Stomach (tissue), 9 donors: ENCODE data around the gene ERMP1. TPM values are rescaled to one million over a fixed set of nuclear protein-coding genes. Genes with fewer than 3 reads are reported as not detected.

Experiments
- DNase-seq, 2 donors: peaks; one replicate each; pipeline versions ENCODE4 v3.0.0 to v3.0.0-alpha.2; 2013 to 2019
- H3K27ac ChIP-seq, 5 donors: fragments of 200-600 bp in 4 of 5; sonication (generic) in 4 of 5; one replicate each; pipeline ENCODE4 v1.5.1; 2013 to 2019; ENCODE audit warnings: mild to moderate bottlenecking in 1 of 5, moderate library complexity in 1 of 5
- H3K27me3 ChIP-seq, 3 donors: fragments of 200-600 bp; sonication (generic); one replicate each; pipeline ENCODE4 v1.5.1; 2017 to 2019; ENCODE audit warnings: mixed run types in 1 of 3
- H3K36me3 ChIP-seq, 4 donors: fragments of 200-600 bp; sonication (generic); 1 replicate in 3 of 4; 2 replicates in 1 of 4; pipeline ENCODE4 v1.5.1; 2016 to 2019
- H3K4me1 ChIP-seq, 4 donors: fragments of 200-600 bp; sonication (generic); one replicate each; pipeline ENCODE4 v1.5.1; 2016 to 2019
- H3K4me3 ChIP-seq, 4 donors: fragments of 200-600 bp; sonication (generic) in 3 of 4; one replicate each; pipeline ENCODE4 v1.5.1; 2016 to 2019; ENCODE audit warnings: mild to moderate bottlenecking in 1 of 4
- H3K9me3 ChIP-seq, 4 donors: fragments of 200-600 bp; sonication (generic); one replicate each; pipeline ENCODE4 v1.5.1; 2016 to 2019
- EP300 ChIP-seq: sonication (generic); formaldehyde crosslinking; IDR thresholded peaks from one replicate; pipeline ENCODE4 v1.6.1; 2017; ENCODE audit warnings: antibody characterized with exemption
- POLR2A ChIP-seq, 4 donors: fragments of 450-650 bp; IDR thresholded peaks; one replicate each; pipeline ENCODE4 v1.6.1; 2016; ENCODE audit warnings: antibody characterized with exemption in 4 of 4, control low read depth in 2 of 4, mild to moderate bottlenecking in 1 of 4, moderate library complexity in 1 of 4
- POLR2AphosphoS5 ChIP-seq, 3 donors: sonication (generic); formaldehyde crosslinking; IDR thresholded peaks; one replicate each; pipeline ENCODE4 v1.6.1; 2016; ENCODE audit warnings: antibody characterized with exemption in 3 of 3
- WGBS, 5 donors: extraction: QIAGEN DNeasy Blood & Tissue Kit in 3 of 5; methylation state at CpG; one replicate each; pipeline versions ENCODE4 v1.1.5 to v1.1.7; 2013 to 2018; 5-methylcytosine and 5-hydroxymethylcytosine counted together
- intact Hi-C: fragments of 100-400 bp; cut with DNase I; formaldehyde crosslinking; loops from one replicate; pipeline ENCODE4 v1.15.1; 2023; ENCODE audit warnings: low total_unique reads
- polyA plus RNA-seq, 3 donors: library from polyadenylated mRNA; stranded (reverse); fragments of 200-250 nt; gene quantifications; one replicate each; pipeline ENCODE4 v1.2.3, GENCODE V29; 2013
- total RNA-seq, 5 donors: library from RNA; depleted of rRNA; stranded (reverse); fragments of >200 nt; gene quantifications; one replicate each; pipeline versions ENCODE4 v1.1.0 to v1.2.3, GENCODE V29; 2014 to 2016
- TF ChIP-seq, protein P1 (sequence below), 7 experiments: fragments of 450-650 bp in 4 of 7; fragments of 200-600 bp in 3 of 7; sonication (generic) in 3 of 7; IDR thresholded peaks; one replicate each; pipeline ENCODE4 v1.5.1; 2016 to 2019; ENCODE audit warnings: antibody characterized with exemption in 7 of 7, control low read depth in 2 of 7, mild to moderate bottlenecking in 1 of 7
- donor health status: healthy with polysubstance abuse.
- donor health status: Bipolar disorder and iron deficiency.
- donor health status: healthy.

The ERMP1 gene
- total and polyA plus RNA-seq, 8 donors: 2.0 to 32.1 (median 16.3) TPM

- Histone ChIP-seq H3K36me3 (peaks cover 31 to 99% (median 90%) of the 10 kb centered on the region in 4 donors), H3K27me3 (no peaks in the 10 kb centered on the region), H3K4me1 (peaks cover 0 to 1% (median 0%) of the 10 kb centered on the region in 4 donors), H3K27ac (no peak overlapping the region), H3K9me3 (peaks cover 3 to 34% (median 16%) of the 10 kb centered on the region in 4 donors), H3K4me3 (no peak overlapping the region)
- WGBS, 5 donors: 97 to 100% (median 100%) methylated on average over 1 of the region's 1 CpG
- intact Hi-C loops: no loop called here
- TF ChIP-seq EP300 (no peak), POLR2A (IDR thresholded peaks at IDR 0.05) (no peak), POLR2AphosphoS5 (IDR thresholded peaks at IDR 0.05) (no peak)
- TF ChIP-seq, protein P1, sequence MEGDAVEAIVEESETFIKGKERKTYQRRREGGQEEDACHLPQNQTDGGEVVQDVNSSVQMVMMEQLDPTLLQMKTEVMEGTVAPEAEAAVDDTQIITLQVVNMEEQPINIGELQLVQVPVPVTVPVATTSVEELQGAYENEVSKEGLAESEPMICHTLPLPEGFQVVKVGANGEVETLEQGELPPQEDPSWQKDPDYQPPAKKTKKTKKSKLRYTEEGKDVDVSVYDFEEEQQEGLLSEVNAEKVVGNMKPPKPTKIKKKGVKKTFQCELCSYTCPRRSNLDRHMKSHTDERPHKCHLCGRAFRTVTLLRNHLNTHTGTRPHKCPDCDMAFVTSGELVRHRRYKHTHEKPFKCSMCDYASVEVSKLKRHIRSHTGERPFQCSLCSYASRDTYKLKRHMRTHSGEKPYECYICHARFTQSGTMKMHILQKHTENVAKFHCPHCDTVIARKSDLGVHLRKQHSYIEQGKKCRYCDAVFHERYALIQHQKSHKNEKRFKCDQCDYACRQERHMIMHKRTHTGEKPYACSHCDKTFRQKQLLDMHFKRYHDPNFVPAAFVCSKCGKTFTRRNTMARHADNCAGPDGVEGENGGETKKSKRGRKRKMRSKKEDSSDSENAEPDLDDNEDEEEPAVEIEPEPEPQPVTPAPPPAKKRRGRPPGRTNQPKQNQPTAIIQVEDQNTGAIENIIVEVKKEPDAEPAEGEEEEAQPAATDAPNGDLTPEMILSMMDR (IDR thresholded peaks at IDR 0.05): no peak
- no peak for DNase-seq
Measured at GRCh38 chr9:5778805-5779204, 54.1 kb downstream of the ERMP1 start.

DNA sequence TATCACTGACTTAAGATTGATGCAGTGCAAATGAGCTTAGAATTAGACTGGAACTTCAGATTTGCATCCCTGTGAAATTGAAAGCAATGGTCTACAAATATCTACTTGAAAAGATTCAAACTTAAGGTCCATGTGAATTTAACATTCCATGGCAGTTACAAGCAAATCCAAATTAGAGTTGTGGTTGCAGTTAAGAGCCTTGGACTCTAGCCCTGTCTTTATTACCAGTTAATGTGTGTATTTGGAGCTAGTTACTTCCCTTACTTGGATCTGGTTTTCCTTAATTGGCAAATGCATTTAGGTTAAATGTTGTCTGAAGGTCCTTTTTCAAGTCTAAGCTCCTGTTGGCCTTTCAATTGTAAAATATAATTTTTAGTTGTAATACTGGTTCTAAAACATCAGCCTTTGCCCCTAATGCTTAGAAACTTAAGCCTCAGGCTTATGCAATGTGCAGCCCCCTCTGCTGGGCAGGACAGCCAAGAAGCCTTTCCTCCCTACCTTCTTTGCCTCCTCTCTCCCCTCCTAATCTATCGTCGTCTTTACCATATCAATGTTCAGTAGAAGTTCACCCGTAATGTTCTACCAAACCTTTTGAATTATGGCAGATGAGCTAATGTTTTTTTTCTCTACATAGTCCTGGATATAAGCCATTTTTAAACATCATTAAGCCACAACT lies 59.5 kb downstream of the ERMP1 start:
- TF ChIP-seq POLR2A (IDR thresholded peaks at IDR 0.05) (no peak), EP300 (no peak), POLR2AphosphoS5 (IDR thresholded peaks at IDR 0.05) (no peak)
- TF ChIP-seq, protein P1 (IDR thresholded peaks at IDR 0.05): no peak
- DNase-seq: no peak
- H3K36me3 ChIP-seq: peaks cover 41 to 99% (median 96%) of the 10 kb centered on the region in 4 donors
- H3K4me3 ChIP-seq: no peak overlapping the region
- intact Hi-C loops: no loop called here
- H3K4me1 ChIP-seq: no peaks in the 10 kb centered on the region
- no peaks in the 10 kb centered on the region for H3K27me3 ChIP-seq
- WGBS, 5 donors: 88 to 93% (median 91%) methylated on average over 3 of the region's 3 CpGs
- H3K9me3 ChIP-seq: peaks cover 0 to 4% (median under 1%) of the 10 kb centered on the region in 4 donors
- H3K27ac ChIP-seq: no peak overlapping the region

DNA sequence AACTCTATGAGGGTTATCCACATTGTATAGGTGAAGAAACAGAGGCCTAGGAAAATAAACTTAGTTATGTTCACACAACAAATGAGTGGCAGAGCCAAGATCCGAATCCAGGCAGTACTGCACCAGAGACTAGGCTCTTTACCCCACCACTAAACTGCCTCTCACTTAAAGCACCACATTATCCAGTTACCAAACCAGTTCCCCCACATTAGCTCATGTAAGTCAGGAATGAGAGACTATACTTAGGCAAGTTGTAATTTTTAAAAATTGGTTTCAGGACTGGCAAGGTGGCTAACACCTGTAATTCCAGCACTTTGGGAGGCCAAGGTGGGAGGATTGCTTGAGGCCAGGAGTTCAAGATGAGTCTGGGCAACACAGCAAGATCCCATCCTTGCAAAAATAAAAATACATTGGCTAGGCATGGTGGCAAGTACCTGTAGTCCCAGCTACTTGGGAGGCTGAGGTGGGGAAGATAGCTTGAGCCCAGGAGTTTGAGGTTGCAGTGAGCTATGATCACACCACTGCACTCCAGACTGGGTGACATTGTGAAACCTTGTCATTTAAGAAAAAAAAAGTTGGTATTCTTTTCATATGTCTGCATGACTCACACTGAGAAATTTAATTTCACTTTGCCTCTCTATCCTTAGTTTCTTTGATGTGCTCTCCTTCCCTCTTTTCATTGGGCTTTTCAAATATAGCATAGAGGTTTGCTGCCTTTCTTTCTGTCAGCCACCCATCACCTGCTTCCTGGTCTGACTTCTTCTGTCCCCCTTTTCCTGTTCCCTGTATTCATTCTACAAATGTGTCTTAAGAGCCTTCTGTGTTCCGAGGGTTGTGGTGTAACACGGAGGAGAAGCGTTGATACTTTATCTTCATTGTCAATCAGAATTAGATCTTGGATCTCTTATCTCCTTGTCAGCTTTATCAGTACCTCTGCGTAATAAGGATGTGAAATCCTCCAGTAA lies 64.7 kb downstream of the ERMP1 start:
- no peak for DNase-seq
- no peaks in the 10 kb centered on the region for H3K9me3 ChIP-seq
- H3K27me3 ChIP-seq: no peaks in the 10 kb centered on the region
- intact Hi-C loops: no loop called here
- no peak overlapping the region for H3K4me3 ChIP-seq
- no peak for TF ChIP-seq POLR2A (IDR thresholded peaks at IDR 0.05)
- TF ChIP-seq EP300: no peak
- TF ChIP-seq, protein P1 (IDR thresholded peaks at IDR 0.05): no peak
- TF ChIP-seq POLR2AphosphoS5 (IDR thresholded peaks at IDR 0.05): no peak
- no peaks in the 10 kb centered on the region for H3K4me1 ChIP-seq
- H3K36me3 ChIP-seq: peaks cover 61 to 100% (median 99%) of the 10 kb centered on the region in 4 donors
- no peak overlapping the region for H3K27ac ChIP-seq
- 72 to 88% (median 84%) methylated on average over 5 of the region's 5 CpGs for WGBS, 5 donors

DNA sequence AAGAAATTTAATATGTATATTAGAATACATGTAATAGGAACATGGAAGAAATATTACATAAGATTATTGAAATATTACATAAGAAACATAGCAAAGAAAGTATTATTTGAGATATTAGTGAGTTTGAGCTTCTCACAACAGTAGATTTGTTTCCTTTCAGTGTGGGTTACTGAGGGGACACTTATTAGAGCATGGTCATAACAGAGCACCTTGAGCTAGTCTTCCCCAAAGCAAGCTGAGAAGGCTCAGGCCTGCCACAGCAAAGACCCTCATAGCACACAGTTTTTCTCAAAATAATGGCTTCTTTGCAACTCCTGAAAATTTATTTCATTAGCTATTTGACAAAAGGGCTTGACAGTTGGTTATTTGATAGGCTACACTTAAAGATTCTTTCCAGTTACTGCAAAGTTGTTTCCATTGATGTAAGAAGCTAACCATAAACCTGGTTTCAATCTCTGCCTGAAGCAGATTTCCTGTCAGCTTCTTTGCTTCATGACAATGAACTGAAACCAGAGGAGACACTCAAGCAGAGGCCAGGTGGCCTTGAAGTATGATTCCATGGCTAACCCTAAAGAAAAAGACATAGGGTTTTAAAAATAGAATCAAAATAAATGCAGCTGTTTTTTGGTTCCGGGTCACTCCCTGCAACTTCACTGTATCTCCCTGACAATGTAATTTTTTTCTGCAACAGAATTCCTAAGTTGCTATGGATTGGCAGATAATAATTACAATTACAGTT lies 68.6 kb downstream of the ERMP1 start:
- peaks cover 45 to 93% (median 92%) of the 10 kb centered on the region in 4 donors for H3K36me3 ChIP-seq
- H3K4me3 ChIP-seq: no peak overlapping the region
- no peak for DNase-seq
- H3K9me3 ChIP-seq: no peaks in the 10 kb centered on the region
- WGBS, 5 donors: 80 to 88% (median 87%) methylated on average over 1 of the region's 1 CpG
- H3K4me1 ChIP-seq: no peaks in the 10 kb centered on the region
- no peak for TF ChIP-seq EP300
- TF ChIP-seq, protein P1 (IDR thresholded peaks at IDR 0.05): no peak
- no peak for TF ChIP-seq POLR2AphosphoS5 (IDR thresholded peaks at IDR 0.05)
- TF ChIP-seq POLR2A (IDR thresholded peaks at IDR 0.05): no peak
- H3K27ac ChIP-seq: no peak overlapping the region
- intact Hi-C loops: no loop called here
- no peaks in the 10 kb centered on the region for H3K27me3 ChIP-seq
